T-helper 9 cell (primary cell): ENCODE results near the gene PARVA.
A peak's percentile ranks its signal among the peaks of the same experiment; 100 is the strongest.

ENCODE experiments used
- DNase-seq: peaks from one replicate; pipeline ENCODE4 v3.0.0-alpha.2; 2020

PARVA gene

DNA sequence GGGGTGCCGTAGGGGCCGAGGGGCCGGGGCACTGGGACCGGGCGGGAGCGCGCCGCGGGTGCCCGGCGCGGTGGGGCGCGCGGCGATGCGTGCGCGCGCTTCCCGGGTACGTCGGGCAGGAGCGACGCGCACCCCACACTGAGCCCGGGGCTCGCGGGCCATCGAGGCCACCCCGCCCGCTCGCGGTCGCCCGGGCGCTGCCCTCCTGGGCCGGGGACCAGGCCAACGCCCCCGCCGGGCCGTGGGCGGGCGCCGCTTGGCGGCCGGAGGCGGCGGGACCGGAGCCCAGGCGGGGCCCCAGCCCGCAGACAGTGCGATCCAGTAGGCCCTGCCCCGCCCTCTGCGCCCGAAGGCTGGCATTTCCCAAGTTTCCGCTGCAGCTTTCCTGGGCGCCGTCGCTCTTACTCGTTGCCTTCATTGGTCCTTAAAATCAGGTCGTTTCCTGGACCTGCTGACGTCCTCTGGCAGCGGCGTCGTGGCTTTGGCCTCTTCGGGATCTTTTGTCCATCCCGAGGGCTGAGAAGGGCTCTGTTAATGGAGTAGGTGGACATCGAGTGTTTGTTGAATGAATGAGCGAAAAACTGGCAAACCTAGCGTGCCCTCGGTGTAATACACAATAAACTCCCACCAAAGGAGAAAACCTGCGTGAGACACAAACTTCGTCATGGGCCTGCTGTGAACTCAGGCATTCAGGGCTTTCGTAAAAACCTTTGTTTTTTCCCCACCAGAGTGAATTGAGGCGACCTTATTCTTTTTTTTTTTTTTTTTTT, 638 bp downstream of the PARVA start:
- peak; percentile 3 for DNase-seq

DNA sequence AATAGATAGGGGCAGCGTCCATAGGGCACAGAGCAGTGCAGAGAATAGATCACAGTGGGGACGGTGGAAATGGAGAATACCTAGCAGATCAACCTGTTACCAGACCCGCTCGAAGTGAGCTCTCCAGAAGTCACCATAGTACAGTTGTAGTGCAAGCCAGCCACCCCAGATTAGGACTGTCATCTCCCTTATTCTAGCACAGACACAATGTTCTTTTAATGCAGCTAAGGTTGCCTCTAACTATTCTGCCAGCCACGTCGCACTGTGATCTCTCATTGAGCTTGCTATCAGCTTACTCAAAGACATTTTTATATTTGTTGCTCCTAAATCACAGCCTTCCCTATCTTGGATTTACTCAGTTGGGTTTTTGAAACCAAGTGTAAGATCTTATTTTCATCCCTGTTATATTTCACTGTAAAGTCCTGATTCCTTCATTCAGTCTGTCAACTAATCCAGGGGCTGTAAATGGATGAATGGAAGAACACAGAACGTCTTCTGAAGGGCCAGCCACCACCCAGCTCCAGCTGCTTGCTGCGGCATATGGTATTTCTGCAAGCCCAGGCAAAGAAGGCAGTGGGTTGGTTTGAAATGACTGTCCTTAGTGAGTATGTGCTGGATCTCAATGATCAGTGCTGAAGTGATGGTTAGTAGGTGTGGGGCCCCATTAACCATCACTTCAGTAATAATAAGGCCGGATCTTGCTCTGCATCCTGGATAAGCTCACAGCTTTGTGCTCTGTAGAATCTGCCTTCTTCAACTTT, 3.4 kb downstream of the PARVA start:
- no peak for DNase-seq

DNA sequence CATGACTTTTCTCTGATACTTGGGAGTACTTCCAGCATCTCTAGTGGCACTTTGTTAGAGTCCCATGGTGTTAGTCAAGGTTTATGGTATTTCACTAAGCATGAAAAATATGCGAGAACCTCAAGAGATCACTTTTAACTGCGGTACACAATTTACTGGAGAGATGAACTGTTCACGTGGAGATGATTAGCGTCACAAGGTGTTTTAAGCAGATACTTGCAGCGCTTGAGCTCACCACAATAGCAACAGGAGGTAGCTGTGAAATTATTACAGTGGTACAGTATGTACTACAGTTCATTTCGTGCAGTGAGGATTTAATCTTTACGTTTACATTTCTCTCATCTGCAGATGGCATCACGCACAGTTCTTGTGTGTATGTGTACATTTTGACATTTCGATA, 4.5 kb downstream of the PARVA start:
- DNase-seq = no peak

DNA sequence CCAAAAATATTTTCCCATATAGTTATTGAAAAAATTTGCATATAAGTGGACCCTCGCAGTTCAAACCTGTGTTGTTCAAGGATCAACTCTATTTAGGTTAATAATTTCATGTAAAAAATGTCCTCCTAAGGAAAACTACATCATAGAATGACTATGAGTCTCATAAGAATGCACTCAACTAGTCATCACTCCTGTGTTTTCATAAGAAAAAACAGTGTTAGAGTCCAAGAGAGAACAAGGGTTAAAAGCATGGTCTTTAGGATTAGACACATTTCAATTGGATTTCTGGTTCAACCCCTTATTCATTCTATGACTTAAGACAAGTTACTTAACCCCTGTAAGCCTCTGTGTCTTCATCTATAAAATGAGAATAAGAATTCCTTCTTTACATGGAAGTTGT, 5.1 kb downstream of the PARVA start:
- no peak for DNase-seq

DNA sequence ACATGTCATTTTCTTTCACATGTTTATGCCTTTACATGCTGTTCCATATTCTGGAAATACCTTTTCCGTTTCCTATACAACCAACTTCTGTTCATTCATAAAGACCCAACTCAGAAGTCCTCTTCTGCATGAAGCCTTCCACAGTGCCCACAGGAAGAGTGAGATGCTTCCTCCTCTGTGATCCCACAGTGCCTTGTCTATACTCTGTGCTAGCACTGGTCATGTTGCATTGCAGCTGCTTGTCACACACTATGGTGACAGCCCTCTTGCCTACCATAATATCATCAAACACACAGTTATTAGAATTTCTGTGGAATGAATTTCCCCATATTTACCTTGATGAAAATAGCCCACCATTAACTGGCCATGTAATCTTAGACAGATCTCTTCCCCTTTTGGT, 8.9 kb downstream of the PARVA start:
- DNase-seq = no peak

DNA sequence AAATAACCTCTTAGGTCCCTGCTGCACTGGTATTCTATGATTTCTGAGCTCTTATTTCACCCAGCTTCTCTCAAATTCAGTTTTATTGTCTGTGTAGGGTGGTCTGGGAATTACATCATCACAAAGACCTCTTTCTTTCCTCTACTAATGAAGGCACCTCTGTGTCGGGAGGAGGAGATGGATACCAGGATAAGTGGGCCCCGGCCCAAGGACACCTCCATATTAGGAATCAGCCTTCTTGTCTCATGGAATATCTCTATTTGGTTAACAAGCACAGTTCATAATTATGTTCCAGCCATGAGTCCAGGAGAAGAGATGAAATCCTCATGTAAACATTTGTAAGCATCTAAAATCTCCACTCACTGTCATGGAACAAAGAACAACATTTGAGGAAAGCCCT, 9.4 kb downstream of the PARVA start:
- no peak for DNase-seq

DNA sequence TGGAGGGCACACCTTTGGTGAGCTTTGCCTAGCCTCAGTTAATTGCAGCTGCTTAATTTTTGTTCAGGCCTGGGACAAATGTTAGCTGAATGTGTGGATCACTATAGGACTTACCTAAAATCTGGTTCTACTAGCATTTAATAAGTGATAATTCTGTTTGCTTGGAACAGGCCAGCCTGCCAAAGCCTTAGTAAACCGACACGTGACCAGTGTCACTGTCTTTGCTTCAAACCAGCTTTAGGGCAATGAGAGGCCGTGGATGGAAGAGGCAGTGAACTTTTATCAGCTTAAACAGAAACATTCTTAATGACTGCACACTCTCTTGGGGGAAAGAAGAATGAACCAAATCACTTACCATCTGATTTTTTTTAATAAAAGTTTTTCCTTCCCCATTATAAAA, 10.8 kb downstream of the PARVA start:
- DNase-seq = no peak

DNA sequence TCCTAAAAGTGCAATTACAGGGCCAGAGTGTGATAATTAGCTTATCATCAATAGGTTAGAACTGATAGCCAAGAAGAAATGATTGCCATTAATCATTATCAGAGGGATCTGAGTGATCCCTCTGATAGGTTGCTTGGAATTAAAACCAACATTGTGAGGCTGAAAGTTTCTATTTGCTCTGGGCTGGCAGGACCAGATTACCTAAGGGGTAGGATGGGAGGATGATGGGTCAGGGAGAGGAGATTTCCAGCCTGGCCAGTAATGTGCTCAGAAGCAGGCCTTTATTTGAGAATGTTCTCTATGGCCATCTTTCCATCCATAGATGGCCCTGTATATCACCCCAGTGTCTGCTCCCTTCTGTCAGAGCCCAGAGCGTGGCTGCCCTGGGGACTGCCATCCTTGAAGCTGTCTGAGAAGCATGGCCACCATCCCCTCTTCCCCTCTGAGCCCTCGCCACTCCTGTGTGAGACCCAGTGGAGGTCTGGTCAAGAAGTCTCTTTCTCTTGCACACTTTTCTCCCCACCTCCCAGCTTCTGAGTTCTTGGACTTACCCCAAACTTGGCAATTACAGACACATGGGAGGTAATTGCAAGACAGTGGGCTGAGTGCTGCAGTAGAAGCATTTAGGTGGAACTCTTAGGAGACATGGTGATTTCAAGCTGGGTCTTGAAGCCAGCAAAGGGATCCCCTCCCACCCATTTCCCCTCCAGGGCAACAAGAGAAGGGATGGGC, 11.7 kb downstream of the PARVA start:
- no peak for DNase-seq

DNA sequence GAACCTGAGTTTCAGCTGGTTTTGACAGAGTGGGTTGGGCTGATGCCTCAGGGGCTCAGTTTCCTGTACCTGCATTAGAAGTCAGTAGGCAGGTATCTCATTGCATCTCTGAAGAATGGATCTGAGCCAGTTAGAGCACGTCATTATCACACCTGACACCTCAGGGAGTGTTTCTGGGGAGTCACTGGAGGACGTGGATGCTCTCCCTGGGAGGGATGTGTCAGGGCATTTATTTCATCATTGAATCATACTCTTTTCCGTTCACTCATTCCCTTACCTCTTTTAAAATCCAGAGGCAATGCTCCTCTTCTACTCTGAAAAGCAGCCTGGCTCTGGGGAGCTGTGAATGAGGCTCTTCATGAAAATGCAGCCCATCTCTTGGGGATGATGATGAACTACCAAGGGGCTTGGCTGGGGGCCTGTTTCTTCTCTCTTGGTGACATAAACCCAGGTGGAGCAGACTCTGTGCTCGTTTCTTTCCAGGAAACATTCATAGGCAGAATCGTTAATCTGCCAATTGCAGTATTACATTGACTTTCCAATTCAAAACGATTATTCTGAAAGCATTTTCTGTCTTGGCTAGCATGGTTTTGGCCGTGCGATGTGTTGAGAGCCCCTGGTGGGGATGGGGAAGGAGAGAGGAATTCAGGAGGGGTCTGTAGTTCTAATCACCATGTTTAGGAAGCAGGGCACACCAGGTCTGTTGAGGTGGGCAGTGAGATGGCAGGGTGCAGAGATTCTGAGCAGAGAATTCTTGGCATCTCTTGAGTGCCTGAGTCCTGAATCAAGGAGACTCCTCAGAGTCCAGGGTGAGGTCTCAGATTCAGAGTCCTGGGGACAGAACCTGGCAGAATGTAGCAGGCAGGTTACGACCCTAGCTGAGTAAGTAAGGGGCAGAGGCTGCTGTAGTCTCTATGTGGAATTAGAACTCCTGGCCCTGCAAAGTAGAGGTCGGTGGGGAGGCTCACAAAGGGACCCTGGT, 12.6 kb downstream of the PARVA start:
- no peak for DNase-seq

DNA sequence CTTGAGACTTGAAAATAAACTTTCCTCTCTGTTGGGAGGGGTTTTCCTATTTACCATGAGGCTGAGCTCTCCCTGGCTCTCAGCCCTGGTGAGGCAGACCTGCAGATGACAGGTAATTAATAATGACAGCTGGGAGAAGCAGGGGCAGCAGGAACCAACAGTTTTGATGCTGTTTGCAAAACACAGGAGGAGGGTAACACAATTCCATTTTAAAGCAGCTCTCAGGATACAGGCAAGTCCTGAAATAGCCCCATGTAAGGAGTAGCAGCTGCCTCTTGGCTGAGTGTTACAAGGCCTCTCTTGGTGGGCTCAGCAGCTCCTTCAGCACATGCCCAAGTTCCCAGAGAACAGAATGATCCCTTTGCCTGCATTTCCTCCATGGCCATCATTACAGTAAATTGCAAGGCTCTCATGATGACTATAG, 13.3 kb downstream of the PARVA start:
- no peak for DNase-seq

DNA sequence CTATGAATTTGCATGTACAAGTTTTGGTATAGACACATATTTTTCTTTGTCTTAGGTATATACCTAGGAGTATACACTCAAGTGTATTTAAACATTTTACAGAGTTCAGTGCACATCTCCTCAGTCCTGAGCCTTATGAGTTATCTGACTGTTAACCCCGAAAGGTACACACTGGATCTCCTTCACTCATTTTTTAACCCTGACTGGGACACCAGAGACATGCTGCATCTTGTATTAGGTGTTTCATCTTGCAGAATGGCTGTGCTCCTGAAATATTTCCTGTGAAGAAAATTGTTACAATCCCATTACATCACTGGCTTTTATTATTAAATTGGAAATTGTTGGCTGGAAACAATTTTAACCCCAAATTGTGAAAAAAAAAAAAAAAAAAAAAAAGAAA, 15.3 kb downstream of the PARVA start:
- no peak for DNase-seq

DNA sequence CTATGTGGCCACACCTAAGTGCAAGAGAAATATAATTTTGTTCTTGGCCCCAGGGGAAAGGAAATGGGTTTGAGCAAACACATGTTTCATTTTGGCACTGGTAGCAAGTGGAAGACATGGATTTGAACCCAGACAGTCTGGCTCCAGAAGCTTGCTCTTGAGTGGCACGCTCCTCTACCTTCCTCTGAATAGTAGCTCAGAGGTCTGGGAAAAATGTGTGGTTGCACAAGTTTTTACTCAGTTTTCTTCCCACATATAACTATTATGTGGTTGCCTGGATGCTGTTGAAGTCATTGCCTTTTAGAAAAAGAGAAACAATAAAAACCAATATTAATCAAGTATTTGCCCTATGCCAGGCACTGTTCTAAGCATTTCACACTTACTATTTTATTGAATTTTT, 16.3 kb downstream of the PARVA start:
- DNase-seq = no peak

DNA sequence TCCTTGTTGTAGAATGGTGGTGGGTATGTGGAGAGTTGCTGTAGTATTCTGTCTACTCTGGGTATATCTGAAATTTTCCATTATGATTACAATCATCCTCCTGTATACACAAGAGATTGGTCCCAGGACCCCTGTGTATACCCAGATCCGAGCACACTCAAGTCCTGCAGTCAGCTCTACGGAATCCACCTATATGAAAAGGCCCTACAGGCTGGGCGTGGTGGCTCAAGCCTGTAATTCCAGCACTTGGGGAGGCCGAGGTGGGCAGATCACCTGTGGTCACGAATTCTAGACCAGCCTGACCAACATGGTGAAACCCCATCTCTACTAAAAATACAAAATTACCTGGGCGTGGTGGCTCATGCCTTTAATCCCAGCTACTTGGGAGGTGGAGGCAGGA, 17.2 kb downstream of the PARVA start:
- DNase-seq = no peak

DNA sequence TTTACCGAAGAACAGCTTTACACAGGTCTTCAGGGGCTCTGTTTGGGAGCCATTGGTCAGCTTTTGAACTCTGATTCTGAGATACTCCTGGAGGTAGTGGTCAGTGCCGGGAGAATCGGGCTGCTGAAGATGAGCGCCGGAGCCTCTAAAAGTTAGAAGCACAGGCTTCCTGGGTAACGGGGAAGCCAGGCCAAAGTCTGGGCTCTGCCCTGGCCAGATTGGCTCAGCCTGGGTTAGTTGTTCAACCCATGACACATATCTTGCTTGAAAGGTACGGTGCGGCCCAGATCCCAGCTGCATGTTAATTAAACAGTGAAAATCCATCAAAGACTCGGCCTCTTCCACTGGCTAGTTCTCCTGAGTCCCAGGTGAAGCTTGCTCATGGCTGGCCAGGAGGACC, 18.0 kb downstream of the PARVA start:
- no peak for DNase-seq

DNA sequence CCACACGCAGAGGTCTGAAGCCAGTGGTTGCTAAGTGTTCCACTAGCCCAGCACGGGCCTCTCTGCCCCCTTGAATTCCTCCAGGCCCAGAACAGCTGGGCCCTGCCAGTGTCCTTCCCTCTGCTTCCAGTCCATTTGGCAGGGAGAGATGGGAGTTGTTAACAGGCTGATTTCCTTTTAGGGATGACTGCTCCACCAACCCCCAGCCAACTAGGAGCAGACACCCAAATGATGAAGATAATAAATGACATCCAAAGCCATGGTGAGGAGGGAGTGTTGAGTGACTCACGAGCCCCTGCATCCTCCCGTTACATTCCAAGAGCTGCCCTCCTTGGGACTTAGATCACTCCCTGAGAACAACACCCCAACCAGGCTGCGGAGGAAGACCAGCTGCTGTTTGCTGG, 20.6 kb downstream of the PARVA start:
- no peak for DNase-seq

DNA sequence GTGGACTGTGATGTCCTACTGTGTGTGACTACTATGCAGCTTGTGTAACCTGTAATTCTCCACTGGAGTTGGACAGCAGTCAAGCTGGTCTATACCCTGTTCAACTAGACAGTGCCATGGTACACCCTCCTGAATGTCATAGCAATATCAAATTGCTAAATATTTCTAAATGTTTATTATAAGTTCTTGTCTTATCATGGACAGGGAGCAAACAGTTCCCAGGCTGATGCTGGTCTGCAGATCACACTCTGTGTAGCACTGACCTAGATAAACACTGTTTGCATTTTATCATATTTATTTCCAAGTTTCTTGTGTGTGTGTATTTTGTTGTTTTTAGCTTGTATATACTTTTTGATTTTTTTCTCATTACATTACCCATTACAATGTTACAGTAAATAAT, 22.0 kb downstream of the PARVA start:
- no peak for DNase-seq

DNA sequence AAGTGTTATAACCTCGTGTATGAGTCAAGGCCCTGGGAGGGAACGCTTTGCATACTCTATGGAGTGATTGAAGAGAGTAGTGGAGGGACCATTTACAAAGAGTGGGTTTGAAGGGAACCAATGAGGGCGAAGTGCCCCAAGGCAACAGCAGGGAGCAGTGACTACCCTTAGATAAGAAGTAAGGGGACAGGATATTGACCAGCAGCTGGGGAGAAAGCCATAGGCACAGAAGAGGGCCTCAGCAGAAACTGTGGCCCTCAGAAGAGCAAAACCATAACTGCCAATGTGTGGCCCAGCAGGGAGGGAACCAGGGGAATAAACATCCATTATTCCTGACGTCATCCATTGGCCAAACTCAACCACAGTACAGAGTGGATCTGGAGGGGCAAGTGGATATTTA, 24.7 kb downstream of the PARVA start:
- DNase-seq = no peak

DNA sequence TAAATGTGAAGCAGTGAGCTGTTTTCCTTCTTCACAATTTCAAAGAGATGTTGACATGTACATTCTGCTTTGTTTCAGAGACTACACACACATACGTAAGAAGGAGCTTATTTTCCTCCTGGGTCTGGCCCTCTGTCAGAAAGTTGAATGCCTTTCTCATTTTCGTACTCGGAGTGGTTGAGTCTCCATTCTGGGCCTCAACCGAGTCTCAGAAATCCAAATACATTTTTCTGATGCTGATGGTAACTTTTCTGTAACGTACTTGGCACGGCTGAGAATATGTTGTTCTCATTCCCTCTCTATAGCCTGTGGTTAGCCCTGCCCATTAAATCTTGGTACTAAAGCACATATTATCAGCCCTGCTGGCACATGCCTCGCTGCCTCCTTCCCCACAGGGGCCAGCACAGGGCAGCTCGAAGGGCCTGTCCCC, 25.3 kb downstream of the PARVA start:
- no peak for DNase-seq

DNA sequence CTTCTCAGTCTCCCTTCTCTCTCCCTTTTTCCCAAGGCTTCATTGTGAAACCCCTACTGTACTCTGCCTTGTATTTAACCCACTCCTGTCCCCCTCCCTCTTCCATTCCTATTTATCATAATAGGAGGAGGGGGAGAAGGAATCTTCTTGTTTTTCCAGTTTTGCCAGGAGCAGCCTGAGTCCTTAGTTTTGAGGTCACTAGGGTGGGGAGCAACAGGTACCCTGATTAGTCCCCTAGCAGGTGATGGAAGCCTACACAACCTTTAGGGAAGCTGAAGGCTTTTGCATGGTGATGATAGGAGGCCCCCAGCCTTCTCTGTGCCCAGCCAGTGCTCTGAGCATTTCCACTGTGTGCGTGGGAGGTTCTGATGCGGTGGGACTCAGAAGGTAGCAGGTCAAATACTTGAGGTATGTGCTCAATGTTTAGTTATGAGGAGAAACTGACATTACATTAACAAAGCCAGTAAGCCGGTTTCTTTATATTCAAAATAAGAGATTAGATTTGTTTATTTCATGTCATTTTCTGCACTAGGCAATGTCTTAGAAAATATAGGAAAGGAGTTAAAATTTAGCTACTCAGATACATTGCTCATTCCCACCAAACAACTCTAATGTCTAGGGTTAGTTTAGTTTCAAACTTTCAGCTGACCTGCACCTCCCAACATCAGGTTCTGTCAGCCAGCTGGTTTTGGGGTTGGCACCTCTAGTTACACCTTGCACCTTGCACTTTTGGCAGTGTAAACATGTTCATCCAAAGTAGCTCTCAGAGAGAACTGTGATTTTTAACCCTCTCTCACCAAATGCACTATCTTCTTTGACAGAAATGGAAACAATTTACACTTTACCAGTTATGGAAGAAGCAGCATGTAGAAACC, 26.0 kb downstream of the PARVA start:
- no peak for DNase-seq

DNA sequence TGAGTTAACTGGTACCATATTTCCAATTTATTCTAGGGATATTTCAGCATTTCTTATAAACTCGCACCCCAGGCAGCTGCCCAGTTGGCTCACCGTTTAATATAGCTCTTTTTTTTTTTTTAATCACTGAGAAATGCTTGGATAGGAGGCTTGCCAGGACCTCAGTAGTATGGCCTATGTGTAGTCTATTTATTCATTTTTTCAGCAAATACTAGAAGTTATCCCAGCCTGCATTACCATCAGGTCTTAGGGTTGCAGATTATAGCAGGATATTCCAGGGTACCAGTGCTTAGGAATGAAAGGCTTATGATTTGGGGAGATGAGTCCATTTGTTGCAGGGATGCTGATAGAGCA, 26.6 kb downstream of the PARVA start:
- no peak for DNase-seq

DNA sequence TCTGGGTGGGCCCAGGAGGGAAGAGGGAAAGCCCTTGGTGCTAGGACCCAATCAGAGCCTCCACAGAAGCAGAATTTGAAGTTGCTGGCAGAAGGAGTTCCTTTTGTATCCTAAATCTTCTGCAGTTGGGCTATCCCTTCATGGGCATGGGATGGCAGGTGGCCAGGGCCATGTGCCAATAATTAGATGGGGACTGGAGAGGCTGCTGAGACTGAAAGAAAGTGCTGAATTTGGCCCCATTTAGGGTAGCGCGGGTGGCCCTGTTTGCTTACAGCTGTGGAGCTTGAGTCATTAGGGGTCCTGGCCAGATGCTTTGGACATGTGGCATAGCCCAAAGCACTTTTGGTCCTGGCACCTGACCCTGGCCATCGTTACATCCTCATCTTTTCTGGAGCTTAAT, 27.1 kb downstream of the PARVA start:
- no peak for DNase-seq
